NOMO-1 (cell line): Measurements from ENCODE around the gene STEAP1.

Experiments
- DNase-seq, 2 experiments: peaks; one replicate each; lab custom pipeline; 2025; ENCODE audit not compliant: unreplicated experiment in 2 of 2; lab: John Stamatoyannopoulos, UW

Gene STEAP1

GRCh38 chr7:90210475-90210874 lies 56.2 kb downstream of the STEAP1 start:
- no peak for DNase-seq

GRCh38 chr7:90210981-90211380 lies 56.7 kb downstream of the STEAP1 start:
- peak in 1 of 2 experiments; percentile 52 for DNase-seq

GRCh38 chr7:90211391-90212148 lies 57.3 kb downstream of the STEAP1 start, which contains the start of gene STEAP2:
STEAP2 (plus strand) TSS chr7:90211740; CDS start chr7:90225083, 13,343 bp downstream.
- peak; percentile 90 for DNase-seq

- DNase-seq: no peak
Observed at GRCh38 chr7:90212149-90212495, 57.9 kb downstream of the STEAP1 start.

GRCh38 chr7:90213521-90213920 lies 59.3 kb downstream of the STEAP1 start:
- DNase-seq: no peak
